GM12878 (cell line): ENCODE data around the gene ZNF215. TPM values are rescaled to one million over a fixed set of nuclear protein-coding genes. Genes with fewer than 3 reads are reported as not detected.

Experiments used
- ATAC-seq: fragments of 200-7000 bp; cut with Tn5 transposase; 3 replicates; pipeline ENCODE4 v1.9.1; 2020; ENCODE audit warnings: mild to moderate bottlenecking, moderate library complexity
- BruUV-seq: library from RNA; stranded (reverse); fragments of 400-500 nt; replicated peaks from 2 replicates; lab custom pipeline; 2021; lab: Mats Ljungman, UMichigan
- CTCF ChIA-PET: fragments of 300-600 bp; sonication (Branson Sonifier 250); formaldehyde crosslinking; extraction: SDS; loops from one replicate; lab custom pipeline; 2021; ENCODE audit warnings: inconsistent platforms; lab: Yijun Ruan, JAX
- POLR2A ChIA-PET: fragments of 350-600 bp; formaldehyde crosslinking; extraction: SDS; loops from one replicate; lab custom pipeline; 2021; ENCODE audit warnings: inconsistent platforms; lab: Charles Lee
- RAD21 ChIA-PET: fragments of 300-600 bp; sonication (Branson Sonifier 250); formaldehyde crosslinking; loops from one replicate; lab custom pipeline; 2023; ENCODE audit warnings: antibody characterized with exemption; ENCODE audit not compliant: unreplicated experiment; lab: Charles Lee
- SMC1A ChIA-PET: fragments of 300-600 bp; sonication (Branson Sonifier 250); formaldehyde crosslinking; loops from one replicate; lab custom pipeline; 2023; ENCODE audit not compliant: unreplicated experiment, uncharacterized antibody; lab: Charles Lee
- DNase-seq: peaks from one replicate; pipeline ENCODE4 v3.0.0-alpha.2; 2011; ENCODE audit warnings: low read depth, low spot score
- FAIRE-seq: peaks from 3 replicates; lab custom pipeline; 2011; peaks lifted over from hg19 to GRCh38; lab: Jason Lieb, UNC
- H2AFZ ChIP-seq: 2 replicates; pipeline ENCODE4 v1.6.0; 2011; ENCODE audit warnings: low read depth, low read length, control low read depth; ENCODE audit not compliant: control insufficient read depth
- H3K27ac ChIP-seq: 2 replicates; pipeline ENCODE4 v1.5.1; 2011; ENCODE audit warnings: control low read depth; ENCODE audit not compliant: control insufficient read depth, insufficient read depth
- H3K27me3 ChIP-seq, 2 experiments: replicated peaks in 1 of 2; 2 replicates each; pipeline versions ENCODE4 v1.6.0 to v1.6.1; 2011; ENCODE audit warnings: low read length in 1 of 2; ENCODE audit not compliant: control insufficient read depth in 2 of 2, insufficient read depth in 2 of 2
- H3K36me3 ChIP-seq, 2 experiments: 2 replicates each; pipeline ENCODE4 v1.5.1; 2011; ENCODE audit warnings: low read length in 1 of 2; ENCODE audit not compliant: control insufficient read depth in 2 of 2, insufficient read depth in 2 of 2
- H3K4me1 ChIP-seq: 2 replicates; pipeline ENCODE4 v1.6.1; 2011; ENCODE audit warnings: mild to moderate bottlenecking, low read length, moderate library complexity, mixed read lengths; ENCODE audit not compliant: control insufficient read depth, insufficient read depth
- H3K4me2 ChIP-seq: 2 replicates; pipeline ENCODE4 v1.6.0; 2011; ENCODE audit warnings: control low read depth; ENCODE audit not compliant: control insufficient read depth, insufficient read depth
- H3K4me3 ChIP-seq: fragments of 200-600 bp; sonication (generic); 2 replicates; pipeline ENCODE4 v1.5.1; 2016
- H3K79me2 ChIP-seq: 2 replicates; pipeline ENCODE4 v1.6.0; 2011; ENCODE audit warnings: low read length; ENCODE audit not compliant: control insufficient read depth, insufficient read depth
- H3K9ac ChIP-seq: 2 replicates; pipeline ENCODE4 v1.8.0; 2011; ENCODE audit warnings: low read length, control low read depth, mixed read lengths; ENCODE audit not compliant: control insufficient read depth, insufficient read depth
- H3K9me3 ChIP-seq: replicated peaks from 3 replicates; pipeline ENCODE4 v1.5.1; 2011; ENCODE audit warnings: mild to moderate bottlenecking, low read length; ENCODE audit not compliant: control insufficient read depth, insufficient read depth
- H4K20me1 ChIP-seq: 2 replicates; pipeline ENCODE4 v1.6.0; 2011; ENCODE audit not compliant: control insufficient read depth, insufficient read depth
- CEBPB ChIP-seq, 2 experiments: fragments of 150-350 bp in 1 of 2; IDR thresholded peaks; 2 replicates each; pipeline ENCODE4 v1.6.1; 2012 to 2014; ENCODE audit warnings: low read depth in 2 of 2, low read length in 2 of 2, borderline replicate concordance in 1 of 2, inconsistent platforms in 1 of 2
- CREB1 ChIP-seq: IDR thresholded peaks from 2 replicates; pipeline ENCODE4 v1.6.1; 2012; ENCODE audit warnings: low read depth, mild to moderate bottlenecking, inconsistent platforms
- E2F4 ChIP-seq: IDR thresholded peaks from 2 replicates; pipeline ENCODE4 v1.6.1; 2012; ENCODE audit warnings: low read depth, low read length, improper control_type of control experiment
- HCFC1 ChIP-seq: fragments of 150-350 bp; IDR thresholded peaks from 2 replicates; pipeline ENCODE4 v1.6.1; 2014; ENCODE audit warnings: low read length
- HDAC2 ChIP-seq: fragments of 200-600 bp; sonication (generic); IDR thresholded peaks from 2 replicates; pipeline ENCODE4 v1.6.1; 2017
- JUNB ChIP-seq: IDR thresholded peaks from 2 replicates; pipeline ENCODE4 v1.6.1; 2016; ENCODE audit warnings: antibody characterized with exemption, mild to moderate bottlenecking
- KDM1A ChIP-seq: fragments of 200-600 bp; sonication (generic); IDR thresholded peaks from 2 replicates; pipeline ENCODE4 v1.6.1; 2016; ENCODE audit warnings: borderline replicate concordance
- MLLT1 ChIP-seq: fragments of 450-650 bp; IDR thresholded peaks from 2 replicates; pipeline ENCODE4 v1.6.1; 2016; ENCODE audit warnings: mild to moderate bottlenecking
- MYB ChIP-seq: fragments of 150-350 bp; IDR thresholded peaks from 2 replicates; pipeline ENCODE4 v1.6.1; 2014; ENCODE audit warnings: mild to moderate bottlenecking, low read depth, low read length, borderline replicate concordance
- NKRF ChIP-seq: fragments of 450-650 bp; conservative IDR thresholded peaks from 2 replicates; pipeline ENCODE4 v1.6.1; 2017; ENCODE audit warnings: mild to moderate bottlenecking, moderate library complexity
- POLR2AphosphoS5 ChIP-seq: IDR thresholded peaks from 2 replicates; pipeline ENCODE4 v1.6.1; 2011; ENCODE audit warnings: mild to moderate bottlenecking, low read length, inconsistent platforms
- RB1 ChIP-seq: fragments of 450-650 bp; formaldehyde crosslinking; IDR thresholded peaks from 2 replicates; pipeline ENCODE4 v1.6.1; 2017; ENCODE audit warnings: mild to moderate bottlenecking, borderline replicate concordance
- RCOR1 ChIP-seq: conservative IDR thresholded peaks from 2 replicates; pipeline ENCODE4 v1.6.1; 2012; ENCODE audit warnings: low read depth, low read length, improper control_type of control experiment
- REST ChIP-seq: IDR thresholded peaks from 2 replicates; pipeline ENCODE4 v1.6.1; 2012; ENCODE audit warnings: mild to moderate bottlenecking, low read depth, low read length
- SIX5 ChIP-seq: IDR thresholded peaks from 2 replicates; pipeline ENCODE4 v1.6.1; 2011; ENCODE audit warnings: mild to moderate bottlenecking, low read depth, low read length, moderate library complexity; ENCODE audit not compliant: severe bottlenecking
- STAT3 ChIP-seq: IDR thresholded peaks from 2 replicates; pipeline ENCODE4 v1.6.1; 2011; ENCODE audit warnings: low read depth, low read length, improper control_type of control experiment
- ZNF217 ChIP-seq: fragments of 450-650 bp; IDR thresholded peaks from 2 replicates; pipeline ENCODE4 v1.6.1; 2017; ENCODE audit warnings: antibody characterized with exemption, mild to moderate bottlenecking
- WGBS: methylation state at CpG from one replicate; pipeline ENCODE4 v1.1.6; 2016; ENCODE audit warnings: low lambda C conversion rate; ENCODE audit not compliant: insufficient replicate concordance, insufficient coverage; ENCODE audit errors: missing lambda C conversion rate; 5-methylcytosine and 5-hydroxymethylcytosine counted together
- in situ Hi-C: fragments of 300-500 bp; cut with MboI; formaldehyde crosslinking; loops from 9 replicates; pipeline ENCODE4 v1.14.3; 2018; ENCODE audit warnings: mixed read lengths
- intact Hi-C: fragments of 100-400 bp; cut with micrococcal nuclease; formaldehyde crosslinking; loops from one replicate; pipeline ENCODE4 v1.14.2; 2022; ENCODE audit not compliant: unreplicated experiment
- polyA plus RNA-seq, 11 experiments: library from polyadenylated mRNA; depleted of rRNA in 4 of 11; unstranded in 6 of 11; stranded (reverse) in 5 of 11; fragments of >200 nt; fragmentation: Nextera tagmentation in 4 of 11; fragmentation: Illumina TruSeq in 1 of 11; extraction: Ambion mirVana in 4 of 11; extraction: Trizol in 1 of 11; gene quantifications; 1 replicate in 1 of 11; 2 replicates in 10 of 11; pipeline versions ENCODE4 v1.2.1 to v1.2.3, GENCODE V29; 2011 to 2016; ENCODE audit warnings: inconsistent platforms in 2 of 11, missing spikeins in 2 of 11, low read depth in 1 of 11
- total RNA-seq, 4 experiments: library from RNA; depleted of rRNA in 3 of 4; stranded (reverse); fragments of >200 nt in 3 of 4; fragmentation: Illumina TruSeq in 1 of 4; extraction: Trizol in 1 of 4; gene quantifications; 2 replicates each; pipeline versions ENCODE4 v1.2.1 to v1.2.3, GENCODE V29; 2013 to 2021

Gene ZNF215
- total and polyA plus RNA-seq, 10 of the 15 experiments (the other 5 are each of a cell fraction or from before 2014, with no cell fraction given), result 1.5 to 3.7 (median 2.3) TPM

- no peak for TF ChIP-seq KDM1A
- no peak for TF ChIP-seq ZNF217
- no peak for TF ChIP-seq MLLT1
- TF ChIP-seq RCOR1, result no peak
- TF ChIP-seq POLR2AphosphoS5, result no peak
These were observed 53.1 kb downstream of the ZNF215 start (continued) for GRCh38 chr11:6979365-6979764.

GRCh38 chr11:6986487-6986886 is 60.3 kb downstream of the ZNF215 start:
- no peak for FAIRE-seq
- in situ Hi-C loops (no loop called here), intact Hi-C loops (no loop called here)
- ChIA-PET RAD21 (no interaction called here), SMC1A (no interaction called here), CTCF (no interaction called here), POLR2A (no interaction called here)
- H3K27me3 ChIP-seq, result no peaks in the 10 kb centered on the region
- DNase-seq, result no peak
- no peak for ATAC-seq
- BruUV-seq, result no TSS peak
- H2AFZ ChIP-seq, result no peak overlapping the region
- H4K20me1 ChIP-seq, result no peaks in the 10 kb centered on the region
- H3K27ac ChIP-seq, result no peak overlapping the region
- 65% methylated on average over 1 of the region's 1 CpG for WGBS
- no peaks in the 10 kb centered on the region for H3K4me1 ChIP-seq
- no peaks in the 10 kb centered on the region for H3K79me2 ChIP-seq
- no peaks in the 10 kb centered on the region for H3K36me3 ChIP-seq
- H3K4me2 ChIP-seq, result no peak overlapping the region
- H3K9ac ChIP-seq, result no peak overlapping the region
- no peaks in the 10 kb centered on the region for H3K9me3 ChIP-seq
- H3K4me3 ChIP-seq, result no peak overlapping the region
- no peak for TF ChIP-seq CEBPB (IDR thresholded peaks at IDR 0.05; ENCODE audit: borderline replicate concordance in 1 of 2, low read depth in 2 of 2, low read length in 2 of 2)
- no peak for TF ChIP-seq ZNF217
- no peak for TF ChIP-seq NKRF
- TF ChIP-seq MYB, result no peak
- no peak for TF ChIP-seq STAT3
- no peak for TF ChIP-seq HDAC2
- TF ChIP-seq E2F4, result no peak
- TF ChIP-seq CREB1, result no peak
- no peak for TF ChIP-seq REST
- no peak for TF ChIP-seq JUNB
- TF ChIP-seq SIX5, result no peak
- no peak for TF ChIP-seq RB1
- no peak for TF ChIP-seq KDM1A
- no peak for TF ChIP-seq HCFC1
